Neutrophil (primary cell): Measurements from ENCODE around the gene XXYLT1.

Source experiments
- H3K27ac ChIP-seq: fragments of 200-600 bp; sonication (generic); 2 replicates; pipeline ENCODE4 v1.5.1; 2016; ENCODE audit warnings: mild to moderate bottlenecking, moderate library complexity
- H3K27me3 ChIP-seq: fragments of 200-600 bp; sonication (generic); 2 replicates; pipeline ENCODE4 v1.6.0; 2016; ENCODE audit warnings: mild to moderate bottlenecking
- H3K36me3 ChIP-seq: fragments of 200-600 bp; sonication (generic); 2 replicates; pipeline ENCODE4 v1.5.1; 2017
- H3K4me1 ChIP-seq, 2 experiments: fragments of 200-600 bp in 1 of 2; sonication (generic) in 1 of 2; 1 replicate in 1 of 2; 2 replicates in 1 of 2; pipeline versions ENCODE4 v1.5.1 to v1.6.1; 2013 to 2016; ENCODE audit warnings: low read depth in 1 of 2, low read length in 1 of 2, mild to moderate bottlenecking in 1 of 2, moderate library complexity in 1 of 2; ENCODE audit not compliant: control insufficient read depth in 1 of 2, insufficient read depth in 1 of 2
- H3K4me3 ChIP-seq, 2 experiments: fragments of 200-600 bp in 1 of 2; sonication (generic) in 1 of 2; 1 replicate in 1 of 2; 2 replicates in 1 of 2; pipeline ENCODE4 v1.5.1; 2013 to 2016; ENCODE audit warnings: low read depth in 1 of 2, low read length in 1 of 2, mild to moderate bottlenecking in 1 of 2, moderate library complexity in 1 of 2
- H3K9me3 ChIP-seq: fragments of 200-600 bp; sonication (generic); 2 replicates; pipeline ENCODE4 v1.5.1; 2016
- TF ChIP-seq, protein P1 (sequence below): fragments of 200-600 bp; sonication (generic); IDR thresholded peaks from 2 replicates; pipeline ENCODE4 v1.5.1; 2016; ENCODE audit warnings: antibody characterized with exemption

XXYLT1 gene

DNA sequence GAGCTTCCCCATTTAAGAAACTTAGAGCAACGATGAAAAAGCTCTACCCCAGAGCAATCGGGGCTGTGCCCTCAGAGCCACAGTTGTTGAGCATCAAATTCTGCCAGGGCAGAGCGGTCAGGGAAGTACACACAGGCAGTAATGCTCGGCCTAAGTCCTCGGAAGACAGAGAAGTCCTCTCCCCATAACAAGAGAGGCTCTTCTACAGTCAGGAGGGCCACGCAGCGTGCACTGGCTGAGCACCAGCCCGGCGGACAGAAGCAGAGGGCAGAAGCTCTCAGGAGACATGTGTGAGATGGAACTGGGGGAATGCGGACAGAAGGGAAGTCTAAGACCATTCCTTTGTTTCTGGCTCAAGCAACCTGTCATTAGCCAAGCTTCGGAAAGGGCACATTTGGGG is 95.9 kb downstream of the XXYLT1 start:
- H3K4me3 ChIP-seq = no peak overlapping the region
- H3K4me1 ChIP-seq = peaks cover 59 to 60% of the 10 kb centered on the region in 2 experiments
- H3K9me3 ChIP-seq = no peaks in the 10 kb centered on the region
- TF ChIP-seq, protein P1, sequence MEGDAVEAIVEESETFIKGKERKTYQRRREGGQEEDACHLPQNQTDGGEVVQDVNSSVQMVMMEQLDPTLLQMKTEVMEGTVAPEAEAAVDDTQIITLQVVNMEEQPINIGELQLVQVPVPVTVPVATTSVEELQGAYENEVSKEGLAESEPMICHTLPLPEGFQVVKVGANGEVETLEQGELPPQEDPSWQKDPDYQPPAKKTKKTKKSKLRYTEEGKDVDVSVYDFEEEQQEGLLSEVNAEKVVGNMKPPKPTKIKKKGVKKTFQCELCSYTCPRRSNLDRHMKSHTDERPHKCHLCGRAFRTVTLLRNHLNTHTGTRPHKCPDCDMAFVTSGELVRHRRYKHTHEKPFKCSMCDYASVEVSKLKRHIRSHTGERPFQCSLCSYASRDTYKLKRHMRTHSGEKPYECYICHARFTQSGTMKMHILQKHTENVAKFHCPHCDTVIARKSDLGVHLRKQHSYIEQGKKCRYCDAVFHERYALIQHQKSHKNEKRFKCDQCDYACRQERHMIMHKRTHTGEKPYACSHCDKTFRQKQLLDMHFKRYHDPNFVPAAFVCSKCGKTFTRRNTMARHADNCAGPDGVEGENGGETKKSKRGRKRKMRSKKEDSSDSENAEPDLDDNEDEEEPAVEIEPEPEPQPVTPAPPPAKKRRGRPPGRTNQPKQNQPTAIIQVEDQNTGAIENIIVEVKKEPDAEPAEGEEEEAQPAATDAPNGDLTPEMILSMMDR = no peak
- no peaks in the 10 kb centered on the region for H3K36me3 ChIP-seq
- peak overlapping the region; percentile 66 for H3K27ac ChIP-seq
- no peaks in the 10 kb centered on the region for H3K27me3 ChIP-seq

DNA sequence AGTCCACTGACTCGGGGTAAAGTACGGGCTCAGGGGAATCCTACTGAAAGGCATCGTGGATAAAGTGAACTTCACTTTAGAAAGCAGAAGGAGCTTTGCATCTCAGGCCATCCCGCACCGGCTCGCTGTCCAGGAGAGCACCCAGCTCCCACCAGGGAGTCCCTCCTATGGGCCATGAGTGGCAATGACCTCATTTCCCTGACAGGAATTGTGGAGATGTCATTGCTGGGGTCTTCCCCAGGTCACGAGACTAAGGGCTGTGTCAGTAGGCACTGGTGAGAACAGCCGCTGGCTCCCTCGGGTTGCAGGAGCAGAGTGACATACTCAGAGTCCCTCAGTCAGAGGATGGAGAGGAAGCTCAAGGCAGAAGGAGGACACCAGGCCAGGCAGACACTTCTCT is 97.3 kb downstream of the XXYLT1 start:
- H3K9me3 ChIP-seq = no peaks in the 10 kb centered on the region
- no peaks in the 10 kb centered on the region for H3K27me3 ChIP-seq
- no peak overlapping the region for H3K4me3 ChIP-seq
- H3K4me1 ChIP-seq = peaks cover 45 to 49% of the 10 kb centered on the region in 2 experiments
- TF ChIP-seq, protein P1 = no peak
- peak overlapping the region; percentile 66 for H3K27ac ChIP-seq
- H3K36me3 ChIP-seq = no peaks in the 10 kb centered on the region

DNA sequence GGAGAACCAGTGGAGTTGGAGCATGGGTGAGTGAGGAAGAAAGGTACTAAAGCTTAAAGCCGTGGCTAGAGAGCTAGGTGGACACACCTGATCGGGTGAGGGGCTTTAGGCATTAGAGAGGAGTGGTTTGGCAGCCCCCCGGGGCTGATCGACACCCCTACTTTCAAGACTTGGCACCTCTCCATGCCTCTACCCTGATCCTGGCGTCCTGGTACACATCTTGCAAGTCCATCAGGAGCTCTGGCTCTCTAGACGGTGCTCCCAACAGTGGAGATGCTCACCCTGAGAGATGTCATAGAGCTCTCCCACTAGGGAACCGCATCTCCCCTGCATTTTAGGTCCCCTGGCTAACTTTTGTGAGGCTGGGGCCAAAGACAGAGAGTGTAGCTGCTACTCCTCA is 98.1 kb downstream of the XXYLT1 start:
- TF ChIP-seq, protein P1 = no peak

DNA sequence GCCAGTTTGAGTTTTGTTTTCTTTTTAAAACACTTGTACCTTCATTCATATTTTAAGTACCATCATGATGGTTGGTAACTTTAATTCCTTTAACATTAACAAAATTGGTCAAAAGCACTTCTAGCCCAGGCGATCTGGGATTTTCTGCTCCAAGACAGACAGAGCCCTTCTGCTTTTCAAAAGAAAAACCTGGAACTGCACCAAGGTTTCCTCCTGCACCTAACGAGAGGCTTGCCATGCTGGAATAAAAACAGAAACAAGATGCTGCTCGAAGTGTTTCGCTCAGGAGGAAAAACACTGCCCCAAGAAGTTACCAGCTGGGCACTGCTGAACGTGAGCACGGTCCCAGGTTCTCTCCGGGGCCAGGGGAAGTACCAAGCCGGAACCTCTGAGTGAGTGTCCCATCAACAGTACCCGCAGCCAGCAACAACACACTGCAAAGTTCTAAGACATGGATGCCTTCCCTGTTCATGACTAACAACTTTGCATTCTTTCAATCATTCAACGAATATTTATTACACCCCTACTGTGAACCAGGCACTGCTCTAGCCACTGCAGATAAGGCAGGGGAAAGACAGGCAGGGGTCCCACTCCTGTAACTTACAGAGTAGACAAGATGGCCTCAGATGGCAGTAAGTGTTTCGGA is 98.8 kb downstream of the XXYLT1 start:
- TF ChIP-seq, protein P1 = no peak
- Histone ChIP-seq H3K27ac (peak overlapping the region; percentile 49), H3K27me3 (no peaks in the 10 kb centered on the region), H3K36me3 (no peaks in the 10 kb centered on the region), H3K9me3 (no peaks in the 10 kb centered on the region), H3K4me1 (peaks cover 38 to 42% of the 10 kb centered on the region in 2 experiments), H3K4me3 (peak overlapping the region; percentile 6 to 21)

More for the DNA sequence above, 98.1 kb downstream of the XXYLT1 start:
- Histone ChIP-seq H3K27ac (no peak overlapping the region), H3K4me1 (peaks cover 38 to 42% of the 10 kb centered on the region in 2 experiments), H3K9me3 (no peaks in the 10 kb centered on the region), H3K36me3 (no peaks in the 10 kb centered on the region), H3K27me3 (no peaks in the 10 kb centered on the region), H3K4me3 (no peak overlapping the region)

DNA sequence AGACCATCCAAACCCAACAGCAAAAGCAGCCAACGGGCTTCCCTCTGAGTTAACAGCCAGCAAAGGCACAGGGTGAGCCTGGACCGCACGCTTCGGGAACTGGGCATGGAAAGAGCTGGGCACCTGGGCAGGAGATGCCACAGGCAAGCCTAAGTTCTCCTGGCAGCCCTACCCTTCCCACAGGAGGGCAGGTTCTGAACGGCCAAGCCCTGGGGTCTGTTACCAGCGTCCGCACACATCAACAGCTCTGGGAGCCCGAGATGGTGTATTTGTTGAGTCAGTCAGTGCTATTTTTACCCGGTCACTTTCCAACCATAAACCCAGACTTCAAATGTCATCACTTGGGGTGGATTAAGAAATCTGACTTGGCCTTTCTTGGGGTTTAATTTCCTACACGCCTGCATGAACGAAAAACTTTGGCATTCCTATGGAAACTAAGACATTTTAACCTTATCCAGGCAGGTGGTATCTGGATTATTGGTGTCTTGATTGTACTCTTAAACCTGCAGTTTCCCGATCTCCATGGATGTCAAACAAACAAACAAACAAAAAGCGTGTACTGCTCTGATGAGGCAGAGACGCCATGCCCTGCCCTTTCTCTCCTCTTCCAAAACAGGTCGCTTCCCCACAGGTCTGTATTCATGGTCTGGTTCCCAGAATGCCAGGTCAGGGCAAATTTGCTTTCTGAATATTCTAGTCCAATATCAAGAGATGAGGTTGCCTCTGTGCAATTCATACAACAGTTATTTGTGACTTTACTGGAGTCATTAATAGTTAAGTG is 99.7 kb downstream of the XXYLT1 start:
- TF ChIP-seq, protein P1 = no peak
- Histone ChIP-seq H3K27ac (peak overlapping the region; percentile 49), H3K4me1 (peaks cover 39 to 42% of the 10 kb centered on the region in 2 experiments), H3K36me3 (no peaks in the 10 kb centered on the region), H3K9me3 (no peaks in the 10 kb centered on the region), H3K4me3 (no peak overlapping the region), H3K27me3 (no peaks in the 10 kb centered on the region)
